ENCODE measurements around the gene STXBP6. TPM values are rescaled to one million over a fixed set of nuclear protein-coding genes. Genes with fewer than 3 reads are reported as not detected.

The STXBP6 gene
- total and polyA plus RNA-seq, 2 donors (not counting 3 experiments of a cell fraction or from before 2014, with no cell fraction given): 0.06 TPM; not detected in 1

- intact Hi-C loops (cut with micrococcal nuclease): loop anchor here (10.0 kb wide), 1 partner anchor 348 kb away; no protein-coding TSS in a partner anchor
- dilution Hi-C loops (cut with MboI; ENCODE audit: extremely low pct_ligation_motif_present, low sequenced_read_pairs): no loop called here
- TF ChIP-seq CTCF (IDR thresholded peaks at IDR 0.05; ENCODE audit: extremely low read depth in 1 of 2, insufficient read depth in 1 of 2, low read depth in 1 of 2, low read length in 2 of 2): no peak
- TF ChIP-seq MAX (IDR thresholded peaks at IDR 0.05; ENCODE audit: insufficient read depth, insufficient read length): no peak
- TF ChIP-seq GATA2 (IDR thresholded peaks at IDR 0.05; ENCODE audit: insufficient read depth, insufficient read length, low read depth, low read length): no peak
- no peak for TF ChIP-seq JUN (IDR thresholded peaks at IDR 0.05; ENCODE audit: borderline replicate concordance, insufficient read depth, insufficient read length, low read depth)
- TF ChIP-seq MYC (IDR thresholded peaks at IDR 0.05; ENCODE audit: low read depth, low read length): no peak
- no peak for TF ChIP-seq EZH2 (IDR thresholded peaks at IDR 0.05; ENCODE audit: borderline replicate concordance, low read depth, low read length, severe bottlenecking)
- TF ChIP-seq POLR2A (IDR thresholded peaks at IDR 0.05; ENCODE audit: low read depth, low read length): no peak
- no peak for TF ChIP-seq FOS (IDR thresholded peaks at IDR 0.05; ENCODE audit: borderline replicate concordance, insufficient read depth, low read length)
- no peak for TF ChIP-seq POLR2AphosphoS5 (IDR thresholded peaks at IDR 0.05; ENCODE audit: insufficient read depth, low read depth, low read length)
- Histone ChIP-seq H3K27ac (ENCODE audit: insufficient read depth, low read depth, low read length) (no peak overlapping the region), H3K4me2 (ENCODE audit: insufficient read depth, low read length) (no peak overlapping the region), H3K9me3 (replicated peaks; ENCODE audit: control insufficient read depth, insufficient read depth, low read length) (no peaks in the 10 kb centered on the region), H3K27me3 (ENCODE audit: control insufficient read depth in 2 of 2, insufficient read depth in 2 of 2, low read length in 2 of 2) (peaks cover 4 to 13% of the 10 kb centered on the region in 2 experiments), H3K79me2 (ENCODE audit: control insufficient read depth, insufficient read depth, low read length) (no peaks in the 10 kb centered on the region), H4K20me1 (replicated peaks; ENCODE audit: control insufficient read depth, extremely low read depth, insufficient read depth, low read length) (no peaks in the 10 kb centered on the region), H2AFZ (ENCODE audit: low read depth, low read length) (no peak overlapping the region), H3K36me3 (ENCODE audit: control insufficient read depth in 2 of 2, extremely low read depth in 1 of 2, insufficient read depth in 2 of 2, low read length in 2 of 2) (no peaks in the 10 kb centered on the region), H3K4me1 (ENCODE audit: control insufficient read depth, extremely low read depth, insufficient read depth, low read length) (no peaks in the 10 kb centered on the region), H3K9ac (replicated peaks; ENCODE audit: extremely low read depth, insufficient read depth, low read length) (no peak overlapping the region), H3K9me1 (replicated peaks; ENCODE audit: control insufficient read depth, extremely low read depth, insufficient read depth, low read length) (no peaks in the 10 kb centered on the region), H3K4me3 (replicated peaks in 1 of 3; ENCODE audit: insufficient read depth in 1 of 3, low read depth in 1 of 3, low read length in 3 of 3) (no peak overlapping the region)
- ChIA-PET CTCF (interaction anchor here (1.2 to 1.6 kb wide), 2 partner anchors 9 to 16 kb away, joined by 3 read pairs; no protein-coding TSS in a partner anchor), POLR2A (no interaction called here)
- FAIRE-seq: no peak
- no peak for DNase-seq (ENCODE audit: low read depth, low spot score)
- BruUV-seq (replicated peaks): no TSS peak
Measured at GRCh38 chr14:25056688-25057078, 6.7 kb upstream of the STXBP6 start.

All from endothelial cell of umbilical vein (primary cell).